Measurements from ENCODE around the gene MNX1. TPM values are rescaled to one million over a fixed set of nuclear protein-coding genes. Genes with fewer than 3 reads are reported as not detected.

MNX1 gene
- total RNA-seq, 1 donor from 2014 or later: not detected

GRCh38 chr7:157004521-157005455 is 5.7 kb downstream of the MNX1 start:
- H3K27me3 ChIP-seq (ENCODE audit: low read depth): peaks cover 99% of the 10 kb centered on the region
- DNase-seq: no peak
- peak overlapping the region; percentile 38 for H3K4me3 ChIP-seq
- H3K36me3 ChIP-seq: no peaks in the 10 kb centered on the region
- H3K9me3 ChIP-seq (replicated peaks): no peaks in the 10 kb centered on the region
- peaks cover 58% of the 10 kb centered on the region for H3K4me1 ChIP-seq
- TF ChIP-seq, protein P1, sequence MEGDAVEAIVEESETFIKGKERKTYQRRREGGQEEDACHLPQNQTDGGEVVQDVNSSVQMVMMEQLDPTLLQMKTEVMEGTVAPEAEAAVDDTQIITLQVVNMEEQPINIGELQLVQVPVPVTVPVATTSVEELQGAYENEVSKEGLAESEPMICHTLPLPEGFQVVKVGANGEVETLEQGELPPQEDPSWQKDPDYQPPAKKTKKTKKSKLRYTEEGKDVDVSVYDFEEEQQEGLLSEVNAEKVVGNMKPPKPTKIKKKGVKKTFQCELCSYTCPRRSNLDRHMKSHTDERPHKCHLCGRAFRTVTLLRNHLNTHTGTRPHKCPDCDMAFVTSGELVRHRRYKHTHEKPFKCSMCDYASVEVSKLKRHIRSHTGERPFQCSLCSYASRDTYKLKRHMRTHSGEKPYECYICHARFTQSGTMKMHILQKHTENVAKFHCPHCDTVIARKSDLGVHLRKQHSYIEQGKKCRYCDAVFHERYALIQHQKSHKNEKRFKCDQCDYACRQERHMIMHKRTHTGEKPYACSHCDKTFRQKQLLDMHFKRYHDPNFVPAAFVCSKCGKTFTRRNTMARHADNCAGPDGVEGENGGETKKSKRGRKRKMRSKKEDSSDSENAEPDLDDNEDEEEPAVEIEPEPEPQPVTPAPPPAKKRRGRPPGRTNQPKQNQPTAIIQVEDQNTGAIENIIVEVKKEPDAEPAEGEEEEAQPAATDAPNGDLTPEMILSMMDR (IDR thresholded peaks at IDR 0.05; ENCODE audit: borderline replicate concordance): no peak
- intact Hi-C loops (cut with micrococcal nuclease): no loop called here
- no peak overlapping the region for H3K27ac ChIP-seq (replicated peaks)

- TF ChIP-seq, protein P1 (IDR thresholded peaks at IDR 0.05; ENCODE audit: borderline replicate concordance): no peak
- Histone ChIP-seq H3K4me1 (peaks cover 58% of the 10 kb centered on the region), H3K4me3 (peak overlapping the region; percentile 43)
Measured at GRCh38 chr7:157003756-157004520, 6.5 kb downstream of the MNX1 start.

DNA sequence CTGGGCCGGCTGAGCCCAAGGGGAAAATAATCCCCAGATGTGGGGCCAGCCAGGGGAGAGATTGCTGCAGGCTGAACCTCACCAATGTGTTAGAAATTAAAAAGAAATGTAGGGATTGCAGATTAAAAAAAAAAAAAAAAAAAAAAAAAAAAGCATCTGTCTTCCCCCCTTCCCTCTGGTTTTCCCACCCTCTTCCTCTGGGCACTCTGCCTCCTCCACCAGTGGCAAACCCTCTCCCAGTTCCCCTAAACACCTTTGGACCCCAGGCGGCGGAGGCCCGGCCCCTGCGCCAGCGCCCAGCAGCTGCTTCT is 7.1 kb downstream of the MNX1 start:
- H3K9me3 ChIP-seq (replicated peaks): no peaks in the 10 kb centered on the region
- peaks cover 58% of the 10 kb centered on the region for H3K4me1 ChIP-seq
- H3K4me3 ChIP-seq: no peak overlapping the region
- TF ChIP-seq, protein P1 (IDR thresholded peaks at IDR 0.05; ENCODE audit: borderline replicate concordance): no peak
- no peaks in the 10 kb centered on the region for H3K36me3 ChIP-seq
- H3K27me3 ChIP-seq (ENCODE audit: low read depth): peaks cover 100% of the 10 kb centered on the region
- no peak for DNase-seq
- intact Hi-C loops (cut with micrococcal nuclease): no loop called here
- H3K27ac ChIP-seq (replicated peaks): no peak overlapping the region

More at GRCh38 chr7:157003756-157004520, 6.5 kb downstream of the MNX1 start:
- no peaks in the 10 kb centered on the region for H3K36me3 ChIP-seq
- H3K9me3 ChIP-seq (replicated peaks): no peaks in the 10 kb centered on the region
- H3K27me3 ChIP-seq (ENCODE audit: low read depth): peaks cover 100% of the 10 kb centered on the region
- intact Hi-C loops (cut with micrococcal nuclease): no loop called here
- DNase-seq: no peak
- no peak overlapping the region for H3K27ac ChIP-seq (replicated peaks)

DNA sequence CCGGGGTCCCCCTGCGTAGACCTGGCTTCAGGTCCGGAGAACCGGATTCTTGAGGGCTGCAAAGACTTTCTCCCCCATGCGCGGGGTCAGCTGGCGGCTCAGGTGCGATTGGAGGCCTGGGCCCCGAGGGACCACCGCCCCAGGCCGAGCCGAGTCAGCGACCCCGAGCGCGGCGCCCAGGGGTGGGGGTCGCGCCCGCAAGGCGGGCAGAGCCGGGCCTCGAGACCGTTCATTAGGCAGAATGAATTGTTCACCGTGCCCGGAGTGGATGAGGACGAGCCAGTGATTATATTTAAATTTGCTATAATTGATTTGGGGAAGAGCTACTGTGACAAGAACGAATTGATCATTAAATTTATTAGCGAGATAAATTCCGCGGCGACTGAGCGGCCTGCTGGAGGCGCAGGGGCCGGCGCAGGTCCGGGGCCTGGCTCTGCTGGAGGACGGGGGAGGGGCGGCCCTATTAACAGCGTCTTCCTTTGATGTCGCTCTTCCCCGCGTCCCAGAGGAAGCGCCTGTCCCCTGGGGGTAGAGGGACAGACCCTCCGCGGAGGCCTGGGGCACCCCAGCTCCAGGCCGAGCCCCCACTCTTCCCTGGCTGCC is 7.5 kb downstream of the MNX1 start:
- Histone ChIP-seq H3K9me3 (replicated peaks) (no peaks in the 10 kb centered on the region), H3K4me1 (peaks cover 58% of the 10 kb centered on the region), H3K27me3 (ENCODE audit: low read depth) (peaks cover 100% of the 10 kb centered on the region), H3K36me3 (no peaks in the 10 kb centered on the region), H3K4me3 (peak overlapping the region; percentile 22), H3K27ac (replicated peaks) (no peak overlapping the region)
- no peak for DNase-seq
- intact Hi-C loops (cut with micrococcal nuclease): no loop called here
- TF ChIP-seq, protein P1 (IDR thresholded peaks at IDR 0.05; ENCODE audit: borderline replicate concordance): no peak
